HepG2 (cell line): ENCODE measurements around the gene CDRT4. TPM values are rescaled to one million over a fixed set of nuclear protein-coding genes. Genes with fewer than 3 reads are reported as not detected.

Experiments used
- AGO2 ChIP-seq: fragments of 200-400 bp; formaldehyde crosslinking; optimal IDR thresholded peaks from 2 replicates; pipeline ENCODE3; 2017; ENCODE audit warnings: mild to moderate bottlenecking, low read depth, low read length, moderate library complexity
- KDM2A ChIP-seq: sonication (generic); formaldehyde crosslinking; IDR thresholded peaks from 2 replicates; pipeline ENCODE4 v1.4.0; 2020; ENCODE audit warnings: low read depth, missing genetic modification reagents, borderline replicate concordance
- POLR2A ChIP-seq, 2 experiments: IDR thresholded peaks; 2 replicates each; pipeline ENCODE4 v1.6.1; 2011; ENCODE audit warnings: low read depth in 2 of 2, low read length in 2 of 2, mild to moderate bottlenecking in 1 of 2, moderate library complexity in 1 of 2; ENCODE audit not compliant: insufficient read depth in 1 of 2
- SMC3 ChIP-seq: IDR thresholded peaks from 2 replicates; pipeline ENCODE4 v1.6.1; 2011; ENCODE audit warnings: low read length, improper control_type of control experiment
- ZBTB38 ChIP-seq: sonication (generic); formaldehyde crosslinking; IDR thresholded peaks from 2 replicates; pipeline ENCODE4 v1.5.1; 2020; ENCODE audit warnings: mild to moderate bottlenecking, missing genetic modification reagents
- ZNF18 ChIP-seq: sonication (generic); formaldehyde crosslinking; IDR thresholded peaks from 2 replicates; pipeline ENCODE4 v1.8.0; 2022; ENCODE audit warnings: mild to moderate bottlenecking, missing genetic modification reagents; ENCODE audit not compliant: insufficient replicate concordance
- ZNF687 ChIP-seq: sonication (generic); formaldehyde crosslinking; IDR thresholded peaks from 2 replicates; pipeline ENCODE4 v1.5.1; 2020; ENCODE audit warnings: mild to moderate bottlenecking, missing genetic modification reagents, moderate library complexity
- polyA plus RNA-seq, 8 experiments: library from polyadenylated mRNA; depleted of rRNA in 3 of 8; stranded (reverse) in 7 of 8; unstranded in 1 of 8; fragments of >200 nt; fragmentation: Illumina TruSeq in 4 of 8; extraction: Trizol in 4 of 8; gene quantifications; 2 replicates each; pipeline versions ENCODE4 v1.2.1 to v1.2.3, GENCODE V29; 2011 to 2016; ENCODE audit warnings: low read depth in 4 of 8, missing spikeins in 1 of 8, mixed read lengths in 1 of 8; ENCODE audit not compliant: insufficient read depth in 1 of 8
- total RNA-seq, 5 experiments: library from RNA; depleted of rRNA; stranded (reverse); fragments of >200 nt; fragmentation: Illumina TruSeq; extraction: Trizol; gene quantifications; 2 replicates each; pipeline ENCODE4 v1.2.3, GENCODE V29; 2016; ENCODE audit warnings: low read depth in 1 of 5

CDRT4 gene
- total and polyA plus RNA-seq, 2 of the 13 experiments (the other 11 are each of a cell fraction or from before 2014, with no cell fraction given): 5.8 to 12.1 TPM

GRCh38 chr17:15502369-15503112 lies 35.1 kb upstream of the CDRT4 start (continued):
- TF ChIP-seq ZBTB38 (0 out of 2 replicates have a peak, but pooled peaks have one; percentile 34), POLR2A (IDR thresholded peaks at IDR 0.05; ENCODE audit: insufficient read depth in 1 of 2, low read depth in 2 of 2, low read length in 2 of 2) (no peak), ZNF687 (CRISPR knock-in tag) (peak; percentile 19; the same call in 1 of the 2 replicates), KDM2A (peak; percentile 28; the same call in 1 of the 2 replicates), ZNF18 (no peak), SMC3 (peak; percentile 33; the same call in 1 of the 2 replicates), AGO2 (peak; percentile 35)
- TF ChIP-seq, all 625 proteins: peak for 10
